Measurements from ENCODE around the gene SLC4A8. TPM values are rescaled to one million over a fixed set of nuclear protein-coding genes. Genes with fewer than 3 reads are reported as not detected.

The SLC4A8 gene
- total RNA-seq, 4 donors from 2014 or later = 0.05 TPM; not detected in 3

- TF ChIP-seq CTCF (IDR thresholded peaks at IDR 0.05 in 4 of 5, conservative IDR thresholded peaks at IDR 0.05 in 1 of 5) (no peak), POLR2A (IDR thresholded peaks at IDR 0.05) (no peak)
- Histone ChIP-seq H3K36me3 (no peaks in the 10 kb centered on the region), H3K27me3 (no peaks in the 10 kb centered on the region), H3K4me3 (no peak overlapping the region), H3K4me1 (no peaks in the 10 kb centered on the region), H3K27ac (no peak overlapping the region), H3K9me3 (no peaks in the 10 kb centered on the region)
- in situ Hi-C loops (cut with MboI; ENCODE audit: low sequenced_read_pairs in 4 of 4) = no loop called here
- no peak for DNase-seq
- intact Hi-C loops (cut with DNase I; ENCODE audit: low total_unique reads) = no loop called here
- ATAC-seq = no peak
Observed at GRCh38 chr12:51504851-51505250, 80.2 kb downstream of the SLC4A8 start.

GRCh38 chr12:51505360-51506105 is 80.9 kb downstream of the SLC4A8 start:
- Histone ChIP-seq H3K27ac (no peak overlapping the region), H3K4me3 (no peak overlapping the region), H3K27me3 (no peaks in the 10 kb centered on the region), H3K9me3 (no peaks in the 10 kb centered on the region), H3K4me1 (no peaks in the 10 kb centered on the region), H3K36me3 (no peaks in the 10 kb centered on the region)
- DNase-seq (no peak), ATAC-seq (no peak)
- intact Hi-C loops (cut with DNase I; ENCODE audit: low total_unique reads) = no loop called here
- TF ChIP-seq CTCF (IDR thresholded peaks at IDR 0.05 in 4 of 5, conservative IDR thresholded peaks at IDR 0.05 in 1 of 5) = no peak
- no peak for TF ChIP-seq POLR2A (IDR thresholded peaks at IDR 0.05)
- in situ Hi-C loops (cut with MboI; ENCODE audit: low sequenced_read_pairs in 4 of 4) = no loop called here

- Histone ChIP-seq H3K27ac (no peak overlapping the region), H3K9me3 (no peaks in the 10 kb centered on the region), H3K4me3 (no peak overlapping the region), H3K27me3 (no peaks in the 10 kb centered on the region), H3K4me1 (no peaks in the 10 kb centered on the region), H3K36me3 (no peaks in the 10 kb centered on the region)
- DNase-seq (no peak), ATAC-seq (no peak)
- intact Hi-C loops (cut with DNase I; ENCODE audit: low total_unique reads) (no loop called here), in situ Hi-C loops (cut with MboI; ENCODE audit: low sequenced_read_pairs in 4 of 4) (no loop called here)
- TF ChIP-seq POLR2A (IDR thresholded peaks at IDR 0.05) = no peak
- TF ChIP-seq CTCF (IDR thresholded peaks at IDR 0.05 in 4 of 5, conservative IDR thresholded peaks at IDR 0.05 in 1 of 5) = no peak
Observed at GRCh38 chr12:51507178-51507577, 82.5 kb downstream of the SLC4A8 start.

GRCh38 chr12:51508285-51508684 is 83.7 kb downstream of the SLC4A8 start:
- in situ Hi-C loops (cut with MboI; ENCODE audit: low sequenced_read_pairs in 4 of 4) = no loop called here
- intact Hi-C loops (cut with DNase I; ENCODE audit: low total_unique reads) = no loop called here

More at GRCh38 chr12:51508285-51508684, 83.7 kb downstream of the SLC4A8 start:
- no peaks in the 10 kb centered on the region for H3K27me3 ChIP-seq
- no peaks in the 10 kb centered on the region for H3K4me1 ChIP-seq
- no peak overlapping the region for H3K27ac ChIP-seq
- no peaks in the 10 kb centered on the region for H3K36me3 ChIP-seq
- no peaks in the 10 kb centered on the region for H3K9me3 ChIP-seq
- ATAC-seq (no peak), DNase-seq (no peak)
- TF ChIP-seq CTCF (IDR thresholded peaks at IDR 0.05 in 4 of 5, conservative IDR thresholded peaks at IDR 0.05 in 1 of 5) (no peak), POLR2A (IDR thresholded peaks at IDR 0.05) (no peak)
- H3K4me3 ChIP-seq = no peak overlapping the region
